Neuronal stem cell (in vitro differentiated cells): ENCODE results near the gene CNTNAP2.

ENCODE experiments used
- DNase-seq: peaks from one replicate; pipeline ENCODE4 v3.0.0-alpha.2; 2013; ENCODE audit warnings: low spot score
- H2AFZ ChIP-seq: one replicate; pipeline ENCODE4 v1.6.1; 2013; ENCODE audit warnings: mild to moderate bottlenecking, low read length, inconsistent platforms
- H2AK5ac ChIP-seq: 2 replicates; pipeline ENCODE4 v1.6.1; 2013; ENCODE audit warnings: low read depth, mild to moderate bottlenecking, inconsistent platforms, low read length, moderate library complexity, mixed read lengths
- H2BK120ac ChIP-seq: 2 replicates; pipeline ENCODE4 v1.6.1; 2013; ENCODE audit warnings: low read depth, mild to moderate bottlenecking, inconsistent platforms, low read length, moderate library complexity, mixed read lengths
- H2BK12ac ChIP-seq: one replicate; pipeline ENCODE4 v1.6.1; 2013; ENCODE audit warnings: low read length, inconsistent platforms
- H2BK15ac ChIP-seq: 2 replicates; pipeline ENCODE4 v1.6.1; 2013; ENCODE audit warnings: mild to moderate bottlenecking, low read length, inconsistent platforms, mixed read lengths
- H2BK5ac ChIP-seq: one replicate; pipeline ENCODE4 v1.6.1; 2013; ENCODE audit warnings: inconsistent platforms, mild to moderate bottlenecking, low read length, moderate library complexity
- H3K14ac ChIP-seq: one replicate; pipeline ENCODE4 v1.6.1; 2013; ENCODE audit warnings: low read length, inconsistent platforms
- H3K18ac ChIP-seq: 2 replicates; pipeline ENCODE4 v1.6.1; 2013; ENCODE audit warnings: low read length, inconsistent platforms
- H3K23ac ChIP-seq: 2 replicates; pipeline ENCODE4 v1.6.1; 2013; ENCODE audit warnings: low read depth, mild to moderate bottlenecking, mixed read lengths, low read length, inconsistent platforms; ENCODE audit not compliant: poor library complexity
- H3K27ac ChIP-seq: replicated peaks from 3 replicates; pipeline ENCODE4 v1.5.1; 2013; ENCODE audit warnings: low read length, inconsistent platforms
- H3K27me3 ChIP-seq, 3 experiments: 2 replicates each; pipeline ENCODE4 v1.6.1; 2013; ENCODE audit warnings: low read length in 3 of 3, mild to moderate bottlenecking in 2 of 3, inconsistent platforms in 1 of 3, low read depth in 1 of 3, mixed read lengths in 1 of 3, moderate library complexity in 1 of 3; ENCODE audit not compliant: control insufficient read depth in 3 of 3, insufficient read depth in 3 of 3
- H3K36me3 ChIP-seq, 2 donors: replicated peaks in 1 of 2; 2 replicates each; pipeline ENCODE4 v1.6.1; 2013; ENCODE audit warnings: low read length in 2 of 2; ENCODE audit not compliant: control insufficient read depth in 2 of 2, insufficient read depth in 2 of 2
- H3K4ac ChIP-seq: 2 replicates; pipeline ENCODE4 v1.6.1; 2013; ENCODE audit warnings: inconsistent platforms, mild to moderate bottlenecking, low read length, moderate library complexity
- H3K4me1 ChIP-seq, 2 donors: 1 replicate in 1 of 2; 2 replicates in 1 of 2; pipeline ENCODE4 v1.6.1; 2013; ENCODE audit warnings: low read length in 2 of 2, low read depth in 1 of 2; ENCODE audit not compliant: control insufficient read depth in 2 of 2, insufficient read depth in 1 of 2
- H3K4me2 ChIP-seq: one replicate; pipeline ENCODE4 v1.6.1; 2013; ENCODE audit warnings: mild to moderate bottlenecking, low read length, inconsistent platforms; ENCODE audit not compliant: insufficient read depth, poor library complexity, severe bottlenecking
- H3K4me3 ChIP-seq, 2 donors: 2 replicates each; pipeline ENCODE4 v1.5.1; 2013; ENCODE audit warnings: low read length in 2 of 2, mild to moderate bottlenecking in 2 of 2, inconsistent platforms in 1 of 2, moderate library complexity in 1 of 2
- H3K79me1 ChIP-seq: one replicate; pipeline ENCODE4 v1.6.1; 2013; ENCODE audit warnings: low read depth, mild to moderate bottlenecking, inconsistent platforms, low read length, moderate library complexity
- H3K9ac ChIP-seq: one replicate; pipeline ENCODE4 v1.6.1; 2013; ENCODE audit warnings: mild to moderate bottlenecking, low read depth, low read length, inconsistent platforms; ENCODE audit not compliant: poor library complexity
- H3K9me3 ChIP-seq, 2 donors: replicated peaks in 1 of 2; 2 replicates each; pipeline versions ENCODE3 to v1.6.1; 2013; ENCODE audit warnings: low read length in 2 of 2, mild to moderate bottlenecking in 2 of 2, inconsistent platforms in 1 of 2, low read depth in 1 of 2, mixed read lengths in 1 of 2, moderate library complexity in 1 of 2; ENCODE audit not compliant: control insufficient read depth in 2 of 2, insufficient read depth in 1 of 2
- H4K8ac ChIP-seq: one replicate; pipeline ENCODE4 v1.6.1; 2013; ENCODE audit warnings: low read depth, mild to moderate bottlenecking, inconsistent platforms, low read length, moderate library complexity
- H4K91ac ChIP-seq: one replicate; pipeline ENCODE4 v1.6.1; 2013; ENCODE audit warnings: low read length, low read depth, mild to moderate bottlenecking, inconsistent platforms; ENCODE audit not compliant: poor library complexity
- WGBS, 2 donors: extraction: QIAGEN DNeasy Blood & Tissue Kit; methylation state at CpG; one replicate each; pipeline ENCODE4 v1.1.7; 2013; ENCODE audit warnings: missing lambda C conversion rate in 2 of 2, mixed read lengths in 1 of 2; ENCODE audit not compliant: insufficient read length in 2 of 2, insufficient replicate concordance in 1 of 2; ENCODE audit errors: extremely low coverage in 2 of 2; 5-methylcytosine and 5-hydroxymethylcytosine counted together

Gene CNTNAP2

DNA sequence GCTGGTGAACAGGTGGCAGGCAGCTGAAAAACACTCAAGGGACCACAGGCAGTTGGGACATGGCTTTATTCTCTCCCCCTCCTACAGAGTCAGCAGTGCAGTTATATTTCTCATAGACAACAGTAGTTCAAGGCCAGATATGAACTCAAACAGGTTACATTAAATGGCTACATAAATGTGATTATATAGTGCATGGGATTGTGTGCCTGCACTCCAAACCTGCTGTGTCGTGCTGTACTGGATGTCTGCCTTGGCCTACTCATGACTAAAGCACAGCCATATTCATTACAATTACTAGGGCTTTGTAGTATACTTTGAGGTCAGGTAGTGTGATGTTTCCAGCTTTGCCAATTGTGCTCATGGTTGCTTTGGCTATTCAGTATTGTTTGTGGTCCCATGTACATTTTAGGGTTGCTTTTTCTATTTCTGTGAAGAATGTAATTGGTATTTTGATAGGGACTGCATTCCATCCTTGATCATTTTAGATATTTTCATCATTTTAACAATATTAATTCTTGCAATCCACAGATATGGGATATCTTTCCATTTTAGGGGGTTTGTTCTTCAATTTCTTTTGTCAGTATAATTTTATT lies 393.6 kb downstream of the CNTNAP2 start:
- Histone ChIP-seq H3K27ac (no peak overlapping the region), H3K4me1 (no peaks in the 10 kb centered on the region), H3K36me3 (no peaks in the 10 kb centered on the region), H3K14ac (no peak overlapping the region), H3K9ac (no peak overlapping the region), H2BK5ac (no peak overlapping the region), H3K23ac (no peak overlapping the region), H2BK15ac (no peak overlapping the region), H3K27me3 (no peaks in the 10 kb centered on the region), H2AK5ac (no peak overlapping the region), H3K18ac (no peak overlapping the region), H4K91ac (no peak overlapping the region), H3K4me2 (no peak overlapping the region), H2BK12ac (no peak overlapping the region), H3K4me3 (no peak overlapping the region), H3K79me1 (no peaks in the 10 kb centered on the region), H4K8ac (no peak overlapping the region), H2AFZ (no peak overlapping the region), H3K4ac (no peak overlapping the region), H2BK120ac (no peak overlapping the region), H3K9me3 (peaks cover 0 to 24% of the 10 kb centered on the region in 2 donors)
- no CpG with 5 or more reads among the region's 1 CpG for WGBS, 2 donors
- no peak for DNase-seq

GRCh38 chr7:146514304-146514703 lies 397.7 kb downstream of the CNTNAP2 start:
- H4K8ac ChIP-seq, result no peak overlapping the region

DNA sequence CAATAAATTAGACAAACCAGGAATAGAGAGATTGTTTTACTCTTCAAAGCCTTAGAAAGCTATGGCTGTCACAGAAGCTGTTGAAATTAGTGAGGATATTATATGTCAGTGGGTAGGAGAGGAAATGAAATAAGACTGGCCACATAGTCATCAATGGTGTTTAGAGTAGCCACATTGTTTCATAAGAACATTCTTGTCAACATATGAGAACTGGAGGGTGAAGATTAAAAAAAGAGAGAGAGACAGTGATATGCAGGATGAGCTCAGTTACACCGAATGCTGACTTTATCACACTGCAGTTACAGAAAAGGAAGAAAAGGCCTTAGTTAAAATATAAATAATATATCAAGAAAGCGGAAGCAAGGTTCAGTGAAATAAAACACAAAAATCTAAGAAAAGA lies 412.0 kb downstream of the CNTNAP2 start:
- no CpG with 5 or more reads among the region's 2 CpGs for WGBS, 2 donors
- no peaks in the 10 kb centered on the region for H3K36me3 ChIP-seq

More at GRCh38 chr7:146514304-146514703, 397.7 kb downstream of the CNTNAP2 start:
- peaks cover 0 to 8% of the 10 kb centered on the region in 2 donors for H3K9me3 ChIP-seq
- H2BK120ac ChIP-seq, result no peak overlapping the region
- H2AK5ac ChIP-seq, result no peak overlapping the region
- H3K9ac ChIP-seq, result no peak overlapping the region
- H3K4me3 ChIP-seq, result no peak overlapping the region
- WGBS, 2 donors, result no CpG with 5 or more reads among the region's 1 CpG
- H2BK12ac ChIP-seq, result no peak overlapping the region
- no peak for DNase-seq
- no peak overlapping the region for H4K91ac ChIP-seq
- H3K27me3 ChIP-seq, result no peaks in the 10 kb centered on the region
- H3K14ac ChIP-seq, result no peak overlapping the region
- H3K36me3 ChIP-seq, result no peaks in the 10 kb centered on the region
- no peaks in the 10 kb centered on the region for H3K79me1 ChIP-seq
- no peak overlapping the region for H2AFZ ChIP-seq
- no peak overlapping the region for H2BK5ac ChIP-seq
- no peak overlapping the region for H3K27ac ChIP-seq
- H3K4me2 ChIP-seq, result no peak overlapping the region
- H3K4me1 ChIP-seq, result no peaks in the 10 kb centered on the region
- no peak overlapping the region for H2BK15ac ChIP-seq
- H3K4ac ChIP-seq, result no peak overlapping the region
- no peak overlapping the region for H3K23ac ChIP-seq
- no peak overlapping the region for H3K18ac ChIP-seq

DNA sequence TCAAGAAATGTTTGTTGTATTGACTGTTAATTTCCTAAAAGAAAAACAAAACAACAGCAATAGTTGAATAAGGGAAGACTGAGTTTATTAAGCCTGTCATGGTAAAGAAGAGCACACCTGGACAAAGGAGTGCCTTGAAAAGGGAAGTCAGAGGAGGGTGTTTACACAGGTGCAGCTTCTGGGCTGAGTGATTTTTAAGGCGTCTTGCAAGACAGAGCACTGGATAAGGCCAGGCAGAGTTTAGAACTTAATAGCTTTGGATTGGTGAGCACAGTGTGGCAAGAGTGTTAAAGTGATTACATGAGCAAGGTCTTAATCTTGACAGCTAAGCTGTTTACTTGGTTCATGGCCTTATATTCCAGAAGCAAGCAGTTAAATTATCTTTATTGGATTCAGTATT lies 423.2 kb downstream of the CNTNAP2 start:
- H3K9ac ChIP-seq, result no peak overlapping the region
- no peaks in the 10 kb centered on the region for H3K36me3 ChIP-seq
- no peak overlapping the region for H2BK120ac ChIP-seq
- H3K18ac ChIP-seq, result no peak overlapping the region
- no peaks in the 10 kb centered on the region for H3K79me1 ChIP-seq
- no peak overlapping the region for H3K4ac ChIP-seq
- H3K4me2 ChIP-seq, result no peak overlapping the region
- H3K4me1 ChIP-seq, result no peaks in the 10 kb centered on the region
- H2BK5ac ChIP-seq, result no peak overlapping the region
- no peak overlapping the region for H3K23ac ChIP-seq
- no peak overlapping the region for H3K27ac ChIP-seq
- H4K91ac ChIP-seq, result no peak overlapping the region
- no peaks in the 10 kb centered on the region for H3K9me3 ChIP-seq
- H2BK15ac ChIP-seq, result no peak overlapping the region
- H4K8ac ChIP-seq, result no peak overlapping the region
- H3K27me3 ChIP-seq, result no peaks in the 10 kb centered on the region
- no CpG with 5 or more reads among the region's 1 CpG for WGBS, 2 donors
- no peak overlapping the region for H2BK12ac ChIP-seq
- H2AFZ ChIP-seq, result no peak overlapping the region
- H3K4me3 ChIP-seq, result no peak overlapping the region
- H3K14ac ChIP-seq, result no peak overlapping the region
- no peak for DNase-seq
- H2AK5ac ChIP-seq, result no peak overlapping the region

More for the DNA sequence above, 412.0 kb downstream of the CNTNAP2 start:
- no peaks in the 10 kb centered on the region for H3K27me3 ChIP-seq
- DNase-seq, result no peak
- H4K8ac ChIP-seq, result no peak overlapping the region
- no peak overlapping the region for H2BK5ac ChIP-seq
- H3K9me3 ChIP-seq, result no peaks in the 10 kb centered on the region
- no peak overlapping the region for H3K4me2 ChIP-seq
- no peak overlapping the region for H2BK15ac ChIP-seq
- no peak overlapping the region for H3K23ac ChIP-seq
- no peak overlapping the region for H3K27ac ChIP-seq
- no peak overlapping the region for H3K9ac ChIP-seq
- H3K4me3 ChIP-seq, result no peak overlapping the region
- no peak overlapping the region for H2BK120ac ChIP-seq
- H3K79me1 ChIP-seq, result no peaks in the 10 kb centered on the region
- no peak overlapping the region for H2BK12ac ChIP-seq
- no peak overlapping the region for H4K91ac ChIP-seq
- H3K14ac ChIP-seq, result no peak overlapping the region
- H2AFZ ChIP-seq, result no peak overlapping the region
- H3K4me1 ChIP-seq, result no peaks in the 10 kb centered on the region
- H3K18ac ChIP-seq, result no peak overlapping the region
- H3K4ac ChIP-seq, result no peak overlapping the region
- H2AK5ac ChIP-seq, result no peak overlapping the region
